OCI-LY7 (cell line): ENCODE results near the gene WNT6. TPM values are rescaled to one million over a fixed set of nuclear protein-coding genes. Genes with fewer than 3 reads are reported as not detected.

Source experiments
- BruUV-seq: library from RNA; stranded (reverse); fragments of 400-500 nt; replicated peaks from 2 replicates; lab custom pipeline; 2021; lab: Mats Ljungman, UMichigan
- CTCF ChIA-PET: fragments of 300-600 bp; sonication (Branson Sonifier 250); formaldehyde crosslinking; loops from one replicate; lab custom pipeline; 2022; ENCODE audit warnings: antibody characterized with exemption; ENCODE audit not compliant: unreplicated experiment; lab: Charles Lee
- POLR2A ChIA-PET: fragments of 300-600 bp; sonication (Branson Sonifier 250); formaldehyde crosslinking; loops from one replicate; lab custom pipeline; 2022; ENCODE audit warnings: antibody characterized with exemption; lab: Charles Lee
- DNase-seq: peaks from one replicate; pipeline ENCODE4 v3.0.0-alpha.2; 2015; ENCODE audit warnings: low spot score
- H2AFZ ChIP-seq: fragments of 200-600 bp; sonication (generic), shearing (Covaris generic); 2 replicates; pipeline ENCODE4 v1.6.1; 2014; ENCODE audit warnings: mild to moderate bottlenecking, antibody characterized with exemption, low read length, moderate library complexity
- H3K27ac ChIP-seq: fragments of 200-600 bp; sonication (generic); 2 replicates; pipeline ENCODE4 v1.5.1; 2014; ENCODE audit warnings: mixed run types, low read depth, mild to moderate bottlenecking, moderate library complexity, low read length, inconsistent platforms; ENCODE audit not compliant: poor library complexity, severe bottlenecking
- H3K36me3 ChIP-seq: fragments of 200-600 bp; sonication (generic); 2 replicates; pipeline ENCODE4 v1.6.1; 2014; ENCODE audit warnings: mild to moderate bottlenecking, antibody characterized with exemption, low read length, moderate library complexity, mixed read lengths; ENCODE audit not compliant: insufficient read depth
- H3K4me1 ChIP-seq: fragments of 200-600 bp; sonication (generic); 2 replicates; pipeline ENCODE4 v1.5.1; 2014; ENCODE audit warnings: mild to moderate bottlenecking, low read length; ENCODE audit not compliant: insufficient read depth, poor library complexity, severe bottlenecking
- H3K4me2 ChIP-seq: fragments of 200-600 bp; sonication (generic); 2 replicates; pipeline ENCODE4 v1.6.1; 2014; ENCODE audit warnings: mild to moderate bottlenecking, low read length
- H3K4me3 ChIP-seq: fragments of 200-600 bp; sonication (generic); 2 replicates; pipeline ENCODE4 v1.5.1; 2014; ENCODE audit warnings: mild to moderate bottlenecking, low read depth, low read length; ENCODE audit not compliant: poor library complexity, severe bottlenecking
- H3K79me2 ChIP-seq: fragments of 200-600 bp; sonication (generic); 2 replicates; pipeline ENCODE4 v1.6.1; 2016; ENCODE audit warnings: low read depth, mild to moderate bottlenecking, low read length, moderate library complexity, mixed read lengths; ENCODE audit not compliant: insufficient read depth
- H3K9me2 ChIP-seq: fragments of 200-600 bp; sonication (generic); 2 replicates; pipeline ENCODE4 v1.6.1; 2016; ENCODE audit warnings: mild to moderate bottlenecking, low read length, mixed read lengths; ENCODE audit not compliant: insufficient read depth
- H3K9me3 ChIP-seq: fragments of 200-600 bp; sonication (generic); 2 replicates; pipeline ENCODE4 v1.6.1; 2014; ENCODE audit warnings: mild to moderate bottlenecking, mixed run types, low read length, mixed read lengths
- H4K20me1 ChIP-seq: fragments of 200-600 bp; sonication (generic); 2 replicates; pipeline ENCODE4 v1.6.1; 2014; ENCODE audit warnings: mild to moderate bottlenecking, antibody characterized with exemption, low read length, moderate library complexity, mixed read lengths; ENCODE audit not compliant: insufficient read depth
- EZH2phosphoT487 ChIP-seq: fragments of 200-600 bp; sonication (generic); IDR thresholded peaks from 2 replicates; pipeline ENCODE4 v1.6.1; 2018; ENCODE audit warnings: low read depth, borderline replicate concordance, mild to moderate bottlenecking, mixed run types, antibody characterized with exemption, low read length, moderate library complexity, mixed read lengths
- intact Hi-C: fragments of 100-400 bp; cut with micrococcal nuclease; formaldehyde crosslinking; loops from one replicate; pipeline ENCODE4 v1.10.0; 2022; ENCODE audit not compliant: unreplicated experiment
- total RNA-seq, 2 experiments: library from RNA; depleted of rRNA in 1 of 2; stranded (reverse); fragments of >200 nt in 1 of 2; shearing (Covaris generic) in 1 of 2; gene quantifications; 2 replicates each; pipeline ENCODE4 v1.2.3, GENCODE V29; 2014 to 2022
- TF ChIP-seq, protein P1 (sequence below): fragments of 200-600 bp; sonication (generic); conservative IDR thresholded peaks from 2 replicates; pipeline ENCODE4 v1.5.1; 2014; ENCODE audit warnings: mild to moderate bottlenecking, antibody characterized with exemption, low read length, moderate library complexity, mixed read lengths

Gene WNT6
- total RNA-seq, 2 experiments from 2014 or later: 0.74 TPM; not detected in 1

DNA sequence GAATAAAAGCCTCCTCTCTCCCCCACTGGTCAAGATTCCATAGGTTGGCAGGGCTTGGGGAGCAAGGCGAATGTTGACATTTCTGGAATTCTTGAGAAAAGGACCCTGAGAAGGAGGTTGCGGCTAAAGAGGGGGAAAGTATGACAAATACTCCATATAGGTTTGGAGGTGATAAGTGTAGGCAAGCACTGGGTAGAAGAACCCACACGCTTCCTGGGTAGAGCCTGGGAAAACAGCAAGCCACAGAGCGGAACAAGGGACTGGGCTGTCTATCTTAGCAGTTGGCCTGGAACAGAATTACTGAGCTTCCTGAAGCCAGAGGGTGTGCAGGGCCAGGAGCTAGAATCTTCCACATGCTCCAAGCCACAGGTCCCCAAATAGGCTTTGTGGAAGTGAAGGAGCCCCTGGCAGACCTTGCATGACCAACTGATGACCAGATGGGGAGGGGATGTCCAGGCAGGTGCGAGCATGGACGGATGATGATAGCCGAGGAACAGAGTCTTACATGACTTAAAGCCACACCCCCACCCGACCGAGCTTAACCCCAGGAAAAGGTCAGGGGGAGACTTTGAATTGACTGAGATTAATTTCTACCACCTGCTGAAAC lies 37.9 kb upstream of the WNT6 start:
- Histone ChIP-seq H3K36me3 (no peaks in the 10 kb centered on the region), H4K20me1 (no peaks in the 10 kb centered on the region)
- no TSS peak for BruUV-seq

DNA sequence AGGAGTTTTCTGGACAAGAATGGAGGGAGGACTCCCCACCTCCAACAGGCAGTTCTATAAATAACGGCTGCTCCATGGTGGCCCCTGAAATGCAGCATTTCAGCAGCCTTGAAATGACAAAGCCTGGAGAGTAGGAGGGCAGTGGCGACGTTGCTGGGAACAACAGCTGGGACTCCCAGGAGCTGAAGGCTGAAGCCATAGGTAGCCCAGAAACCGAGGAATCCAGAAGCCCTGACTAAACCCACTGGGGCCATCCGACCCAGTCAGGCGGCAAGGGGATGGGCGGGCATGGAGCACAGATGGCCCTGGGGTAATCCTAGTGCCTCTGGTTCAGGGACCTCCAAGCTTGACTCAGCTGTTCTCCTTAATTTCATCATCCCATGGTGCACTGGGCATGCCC lies 37.0 kb upstream of the WNT6 start:
- no peak for TF ChIP-seq EZH2phosphoT487
- TF ChIP-seq, protein P1, sequence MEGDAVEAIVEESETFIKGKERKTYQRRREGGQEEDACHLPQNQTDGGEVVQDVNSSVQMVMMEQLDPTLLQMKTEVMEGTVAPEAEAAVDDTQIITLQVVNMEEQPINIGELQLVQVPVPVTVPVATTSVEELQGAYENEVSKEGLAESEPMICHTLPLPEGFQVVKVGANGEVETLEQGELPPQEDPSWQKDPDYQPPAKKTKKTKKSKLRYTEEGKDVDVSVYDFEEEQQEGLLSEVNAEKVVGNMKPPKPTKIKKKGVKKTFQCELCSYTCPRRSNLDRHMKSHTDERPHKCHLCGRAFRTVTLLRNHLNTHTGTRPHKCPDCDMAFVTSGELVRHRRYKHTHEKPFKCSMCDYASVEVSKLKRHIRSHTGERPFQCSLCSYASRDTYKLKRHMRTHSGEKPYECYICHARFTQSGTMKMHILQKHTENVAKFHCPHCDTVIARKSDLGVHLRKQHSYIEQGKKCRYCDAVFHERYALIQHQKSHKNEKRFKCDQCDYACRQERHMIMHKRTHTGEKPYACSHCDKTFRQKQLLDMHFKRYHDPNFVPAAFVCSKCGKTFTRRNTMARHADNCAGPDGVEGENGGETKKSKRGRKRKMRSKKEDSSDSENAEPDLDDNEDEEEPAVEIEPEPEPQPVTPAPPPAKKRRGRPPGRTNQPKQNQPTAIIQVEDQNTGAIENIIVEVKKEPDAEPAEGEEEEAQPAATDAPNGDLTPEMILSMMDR: no peak
- H2AFZ ChIP-seq: no peak overlapping the region
- no peaks in the 10 kb centered on the region for H3K9me3 ChIP-seq
- H3K4me1 ChIP-seq: peaks cover 5% of the 10 kb centered on the region
- H3K36me3 ChIP-seq: no peaks in the 10 kb centered on the region
- no peak for DNase-seq
- no peak overlapping the region for H3K4me2 ChIP-seq
- no peaks in the 10 kb centered on the region for H3K79me2 ChIP-seq
- no peaks in the 10 kb centered on the region for H4K20me1 ChIP-seq
- no peak overlapping the region for H3K27ac ChIP-seq
- H3K9me2 ChIP-seq: no peaks in the 10 kb centered on the region
- ChIA-PET CTCF (no interaction called here), POLR2A (interaction anchor here (0.8 to 0.9 kb wide), 2 partner anchors 11 to 47 kb away, joined by 3 read pairs; no protein-coding TSS in a partner anchor)
- H3K4me3 ChIP-seq: no peak overlapping the region
- no TSS peak for BruUV-seq
- intact Hi-C loops: no loop called here

More for the DNA sequence above, 37.9 kb upstream of the WNT6 start:
- TF ChIP-seq, protein P1: no peak
- TF ChIP-seq EZH2phosphoT487: no peak
- DNase-seq: no peak
- ChIA-PET CTCF (no interaction called here), POLR2A (interaction anchor here (0.6 to 0.9 kb wide), 2 partner anchors 12 to 358 kb away, joined by 3 read pairs; no protein-coding TSS in a partner anchor)
- intact Hi-C loops: no loop called here
- Histone ChIP-seq H3K79me2 (no peaks in the 10 kb centered on the region), H3K9me3 (no peaks in the 10 kb centered on the region), H2AFZ (no peak overlapping the region), H3K9me2 (no peaks in the 10 kb centered on the region), H3K4me2 (no peak overlapping the region), H3K4me3 (no peak overlapping the region), H3K4me1 (peaks cover 4% of the 10 kb centered on the region), H3K27ac (no peak overlapping the region)

DNA sequence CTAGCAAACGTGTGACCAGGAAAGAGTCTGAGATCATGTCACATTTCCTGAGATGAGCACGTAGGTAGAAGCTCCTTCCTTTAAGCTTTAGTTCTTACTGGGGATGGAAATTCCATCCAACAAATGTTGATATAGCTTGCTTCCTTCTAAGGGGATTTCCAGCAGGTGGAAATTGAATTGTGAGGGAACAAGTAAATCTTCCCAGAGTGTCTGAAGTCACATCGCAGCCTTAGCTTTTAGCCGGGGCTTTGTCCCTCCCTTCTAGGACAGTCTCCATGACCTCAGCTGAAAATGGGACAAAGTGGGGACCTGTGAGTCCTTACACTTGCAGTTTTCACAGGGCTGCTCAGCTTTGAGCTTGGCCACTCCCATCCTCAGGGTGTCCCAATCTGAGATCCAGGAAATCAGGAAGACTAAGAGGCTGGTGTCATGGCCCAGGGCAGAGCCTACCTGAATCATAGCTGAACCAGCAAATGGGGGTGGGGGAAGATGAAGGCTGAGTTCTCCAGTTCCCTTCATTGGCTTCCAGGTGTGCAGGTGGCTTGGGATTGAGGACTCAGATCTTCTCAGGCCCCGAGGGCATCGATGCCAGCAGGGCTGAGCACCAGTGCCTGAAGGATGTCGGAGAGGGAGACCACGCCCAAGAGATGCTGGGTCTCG lies 36.3 kb upstream of the WNT6 start:
- intact Hi-C loops: no loop called here
- no TSS peak for BruUV-seq
- TF ChIP-seq EZH2phosphoT487: no peak
- TF ChIP-seq, protein P1: no peak
- Histone ChIP-seq H3K79me2 (no peaks in the 10 kb centered on the region), H3K27ac (no peak overlapping the region), H3K4me2 (no peak overlapping the region), H3K9me3 (no peaks in the 10 kb centered on the region), H3K4me1 (peaks cover 5% of the 10 kb centered on the region), H2AFZ (no peak overlapping the region), H3K36me3 (no peaks in the 10 kb centered on the region), H3K9me2 (no peaks in the 10 kb centered on the region), H3K4me3 (no peak overlapping the region), H4K20me1 (no peaks in the 10 kb centered on the region)
- CTCF ChIA-PET: no interaction called here
- DNase-seq: no peak
- POLR2A ChIA-PET: interaction anchor here (0.5 to 0.8 kb wide), 4 partner anchors 14 to 141 kb away, joined by 3 to 6 read pairs (median 4); no protein-coding TSS in a partner anchor
